GM19455 (cell line): Measurements from ENCODE around the gene UBASH3B.
"Not testable (repeated sequence)": the region's sequence is repeated elsewhere in the genome, so short reads cannot be mapped to it uniquely, and the experiment has no call there.

Source experiments
- ATAC-seq: cut with Tn5 transposase; IDR thresholded peaks from one replicate; pipeline ENCODE4 v1.9.1; 2021; ENCODE audit not compliant: unreplicated experiment

Gene UBASH3B

GRCh38 chr11:122655527-122656072, at the start of gene UBASH3B:
TSS of gene UBASH3B (plus strand) at chr11:122655722. CDS start at chr11:122656050, 328 bp downstream.
- peak; percentile 91 for ATAC-seq

DNA sequence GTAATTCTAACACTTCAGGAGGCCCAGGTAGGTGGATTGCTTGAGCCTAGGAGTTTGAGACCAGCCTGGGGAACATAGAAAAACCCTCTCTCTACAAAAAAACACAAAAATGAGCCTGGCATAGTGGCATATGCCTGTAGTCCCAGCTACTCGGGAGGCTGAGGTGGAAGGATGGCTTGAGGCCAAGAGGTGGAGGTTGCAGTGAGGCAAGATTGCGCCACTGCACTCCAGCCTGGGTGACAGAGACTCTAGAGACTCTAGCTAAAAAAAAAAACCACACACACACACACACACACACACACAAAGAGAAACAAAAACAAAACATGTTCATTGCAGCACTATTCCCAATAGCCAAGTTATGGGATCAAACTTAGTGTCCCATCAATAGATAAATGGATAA, 48.4 kb upstream of the UBASH3B start:
- ATAC-seq: not testable (repeated sequence)

DNA sequence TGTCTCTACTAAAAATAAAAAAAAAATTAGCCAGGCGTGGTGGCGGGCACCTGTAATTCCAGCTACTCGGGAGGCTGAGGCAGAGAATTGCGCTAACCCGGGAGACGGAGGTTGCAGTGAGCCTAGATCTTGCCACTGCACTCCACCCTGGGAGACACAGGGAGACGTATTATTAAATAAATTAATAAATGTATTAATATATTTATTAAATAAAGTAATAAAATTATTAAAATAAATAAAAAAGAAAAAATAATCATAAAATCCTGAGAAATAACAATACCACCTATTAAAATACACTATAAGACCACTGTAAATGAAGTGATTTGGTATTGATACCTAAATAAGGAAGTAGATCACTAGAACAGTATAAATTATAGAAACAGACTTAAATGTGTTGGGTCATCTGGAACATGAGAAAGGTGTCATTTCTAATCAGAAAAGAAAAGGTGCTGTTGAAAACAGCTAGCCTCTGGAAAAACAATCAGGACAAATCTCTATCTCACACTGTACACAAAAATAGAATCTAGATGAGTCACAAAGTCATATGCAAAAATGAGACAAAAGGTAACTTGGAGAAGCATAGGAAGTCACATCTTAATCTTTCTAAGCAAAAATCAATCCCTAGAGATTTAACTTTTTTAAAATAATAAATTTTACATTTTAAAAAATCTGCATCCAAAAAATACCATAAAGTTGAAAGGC, 43.2 kb upstream of the UBASH3B start:
- ATAC-seq: no peak

- ATAC-seq: no peak
Observed at GRCh38 chr11:122616718-122617117, 38.8 kb upstream of the UBASH3B start.

DNA sequence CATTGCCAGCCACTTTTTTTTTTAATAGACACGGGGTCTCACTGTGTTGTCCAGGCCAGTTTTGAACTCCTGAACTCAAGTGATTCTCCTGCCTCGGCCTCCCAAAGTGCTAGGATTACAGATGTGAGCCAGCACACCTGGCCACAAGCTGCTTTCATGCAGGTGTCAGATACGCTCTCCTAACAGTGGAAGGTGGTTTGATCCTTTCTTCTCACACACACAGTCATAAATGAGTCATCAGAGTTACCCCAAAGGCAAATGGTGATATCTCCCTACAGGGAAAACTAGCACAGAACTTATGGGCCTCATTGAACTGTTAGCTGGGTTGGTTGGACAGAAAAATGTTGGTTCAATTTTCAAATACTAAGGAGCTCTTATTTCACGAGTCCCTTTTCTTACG, 38.2 kb upstream of the UBASH3B start:
- no peak for ATAC-seq

- no peak for ATAC-seq
Observed at GRCh38 chr11:122617926-122618325, 37.6 kb upstream of the UBASH3B start.

DNA sequence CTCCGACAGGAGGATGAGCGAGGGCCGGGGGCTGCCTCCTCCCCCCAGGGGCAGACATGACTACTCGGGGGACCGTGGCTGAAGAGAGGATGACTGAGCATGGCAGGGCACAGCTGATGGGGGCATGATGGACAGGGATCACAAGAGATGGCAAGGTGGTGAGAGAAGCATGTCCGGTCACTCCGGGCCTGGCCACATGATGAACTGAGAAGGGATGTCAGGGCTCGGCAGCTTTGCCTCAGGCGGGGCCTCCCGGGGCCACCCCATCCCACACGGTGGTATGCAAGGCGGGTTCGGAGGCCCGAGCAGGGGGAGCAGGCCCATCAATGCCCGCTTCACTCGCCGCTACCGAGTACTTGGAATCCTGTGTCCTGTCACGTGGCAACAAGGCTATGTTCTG, 36.6 kb upstream of the UBASH3B start:
- ATAC-seq: no peak

GRCh38 chr11:122619757-122620156, 35.8 kb upstream of the UBASH3B start:
- ATAC-seq: no peak

DNA sequence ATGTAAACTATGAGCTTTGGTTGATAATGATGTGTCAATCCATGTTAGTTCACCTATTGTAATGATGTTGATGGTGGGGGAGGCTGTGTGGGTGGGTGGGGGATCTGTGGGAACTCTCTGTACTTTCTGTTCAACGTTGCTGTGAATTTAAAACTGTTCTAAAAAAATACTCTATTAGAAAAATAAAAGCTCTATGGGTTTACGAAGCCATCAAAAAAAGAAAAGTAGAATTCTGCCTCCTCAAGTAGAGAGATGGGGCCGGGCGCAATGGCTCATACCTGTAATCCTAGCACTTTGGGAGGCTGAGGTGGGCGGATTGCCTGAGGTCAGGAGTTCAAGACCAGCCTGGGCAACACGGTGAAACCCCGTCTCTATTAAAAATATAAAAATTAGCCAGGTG, 30.0 kb upstream of the UBASH3B start:
- not testable (repeated sequence) for ATAC-seq

GRCh38 chr11:122625976-122626665, 29.4 kb upstream of the UBASH3B start:
- no peak for ATAC-seq

- no peak for ATAC-seq
Observed at GRCh38 chr11:122627745-122628144, 27.8 kb upstream of the UBASH3B start.

- ATAC-seq: no peak
Observed at GRCh38 chr11:122628810-122629555, 26.5 kb upstream of the UBASH3B start.

GRCh38 chr11:122632181-122632824, 23.2 kb upstream of the UBASH3B start:
- no peak for ATAC-seq

DNA sequence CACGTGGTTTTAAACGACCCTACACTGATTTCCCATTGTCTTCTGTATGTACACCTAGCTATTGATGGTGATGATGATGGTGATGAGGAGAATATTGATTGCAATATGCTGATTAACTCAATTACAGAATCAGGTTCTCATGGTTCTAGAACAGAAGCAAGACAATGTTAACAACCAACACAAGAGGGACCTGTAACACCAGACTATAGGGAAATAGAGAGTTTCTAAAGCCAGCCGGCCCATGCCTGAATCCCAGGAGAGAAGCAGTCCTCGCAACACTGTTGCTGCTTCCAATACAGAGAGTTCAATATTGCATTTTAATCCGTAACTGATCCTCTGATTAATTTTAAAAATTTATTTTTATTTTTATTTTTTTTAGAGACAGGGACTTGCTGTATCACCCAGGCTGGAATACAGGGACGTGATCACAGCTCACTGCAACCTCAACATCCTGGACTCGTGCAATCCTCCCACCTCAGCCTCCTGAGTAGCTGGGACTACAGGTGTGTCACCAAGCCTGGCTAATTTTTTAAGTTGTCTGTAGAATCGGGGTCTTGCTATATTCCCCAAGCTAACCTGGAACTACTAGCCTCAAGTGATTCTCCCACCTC, 22.2 kb upstream of the UBASH3B start:
- ATAC-seq: no peak

- no peak for ATAC-seq
Observed at GRCh38 chr11:122634501-122634900, 21.0 kb upstream of the UBASH3B start.

DNA sequence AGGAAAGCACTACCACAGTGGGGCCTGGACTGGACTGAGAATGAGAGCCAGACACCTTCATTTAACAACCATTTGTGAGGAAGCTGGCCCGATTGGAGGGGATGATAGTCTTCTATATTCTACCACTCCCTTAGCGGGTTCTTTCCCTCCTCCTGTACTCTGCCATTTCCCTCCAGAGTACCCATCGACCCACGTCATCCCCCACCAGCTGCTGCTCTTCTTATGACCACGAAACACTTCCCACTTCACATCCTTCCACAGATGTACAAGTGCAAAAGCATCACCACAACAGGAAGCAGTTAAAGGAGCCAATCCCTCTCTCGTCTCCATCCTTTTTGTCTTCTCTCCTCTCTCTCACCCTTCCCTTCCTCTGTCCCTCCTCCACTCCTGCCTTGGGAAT, 18.0 kb upstream of the UBASH3B start:
- no peak for ATAC-seq

- no peak for ATAC-seq
Observed at GRCh38 chr11:122642472-122642922, 13.0 kb upstream of the UBASH3B start.

DNA sequence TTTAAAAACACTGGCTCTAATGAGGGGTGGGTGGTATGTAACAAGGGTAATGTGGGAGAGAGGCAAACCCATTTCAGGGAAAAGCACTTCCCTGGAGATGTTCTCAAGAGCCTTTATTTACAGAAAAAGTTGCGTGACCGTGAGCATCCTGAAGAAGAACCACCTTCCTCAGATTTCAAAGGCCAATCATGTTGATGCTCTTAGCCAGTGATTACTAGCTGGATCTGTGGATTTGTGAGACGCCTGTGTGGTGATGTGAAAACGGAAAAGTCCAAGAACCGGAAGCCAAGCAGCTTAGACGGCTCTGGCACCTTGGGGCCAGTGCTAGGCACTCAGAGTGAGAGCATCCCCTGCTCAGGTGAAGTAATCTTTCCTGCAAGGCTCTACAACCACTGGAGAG, 12.6 kb upstream of the UBASH3B start:
- no peak for ATAC-seq

DNA sequence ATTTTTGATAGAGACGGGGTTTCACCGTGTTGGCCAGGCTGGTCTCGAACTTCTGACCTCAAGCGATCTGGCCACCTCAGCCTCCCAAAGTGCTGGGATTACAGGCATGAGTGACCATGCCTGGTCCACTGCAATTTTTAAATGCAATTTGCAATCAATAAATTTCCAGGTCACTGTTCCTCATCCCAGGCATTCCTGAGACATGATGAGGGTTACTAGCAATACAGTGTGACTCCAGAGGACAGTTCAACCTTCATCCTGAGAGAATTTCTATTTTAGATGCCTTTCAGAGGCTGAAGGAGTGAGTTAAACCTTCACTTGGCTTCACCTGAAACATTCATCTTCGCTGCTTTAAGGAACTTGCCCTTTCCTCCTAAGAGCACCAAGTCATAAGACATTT, 9.7 kb upstream of the UBASH3B start:
- ATAC-seq: no peak

- no peak for ATAC-seq
Observed at GRCh38 chr11:122646549-122647340, 8.8 kb upstream of the UBASH3B start.
